Inflammatory macrophage treated with lipopolysaccharide for 4 hours (primary cell): ENCODE results near the gene ARPP19.

Experiments used
- DNase-seq: peaks from one replicate; pipeline ENCODE4 v3.0.0-alpha.2; 2020

ARPP19 gene

DNA sequence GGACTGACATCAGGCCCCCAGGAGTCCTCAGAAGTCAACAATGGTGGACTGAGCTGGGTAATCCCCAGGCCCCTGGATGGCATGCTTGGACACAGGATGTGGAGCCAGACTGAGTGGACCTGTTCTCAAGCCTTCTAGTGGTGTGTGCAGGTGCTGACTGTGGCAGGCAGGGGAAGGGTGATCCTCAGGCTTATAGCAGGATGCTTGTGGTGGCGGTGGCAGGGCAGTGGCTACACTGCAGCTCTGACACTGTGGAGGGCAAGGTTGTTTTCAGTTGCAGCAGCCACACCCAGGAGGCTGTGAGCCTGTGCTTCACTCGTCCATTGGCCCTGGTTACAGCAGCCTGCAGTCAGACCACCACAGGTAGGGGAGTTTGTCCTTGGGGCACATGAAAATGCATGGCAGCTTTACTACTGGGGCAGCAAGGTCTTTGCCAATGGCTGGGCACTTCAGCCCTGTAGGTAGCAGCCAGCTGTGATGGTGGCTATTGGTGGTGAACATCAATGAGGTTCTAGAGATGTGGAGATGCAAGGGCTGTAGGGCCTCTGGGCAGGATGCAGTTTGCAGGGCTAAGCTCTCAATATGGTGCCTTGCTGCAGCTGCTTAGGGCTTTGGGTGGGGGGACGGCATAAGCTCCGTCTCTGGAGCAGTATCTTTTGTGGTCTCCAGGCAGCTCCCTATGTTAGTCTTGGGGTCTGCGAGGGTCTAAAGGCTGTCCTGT is 22.6 kb downstream of the ARPP19 start:
- no peak for DNase-seq

DNA sequence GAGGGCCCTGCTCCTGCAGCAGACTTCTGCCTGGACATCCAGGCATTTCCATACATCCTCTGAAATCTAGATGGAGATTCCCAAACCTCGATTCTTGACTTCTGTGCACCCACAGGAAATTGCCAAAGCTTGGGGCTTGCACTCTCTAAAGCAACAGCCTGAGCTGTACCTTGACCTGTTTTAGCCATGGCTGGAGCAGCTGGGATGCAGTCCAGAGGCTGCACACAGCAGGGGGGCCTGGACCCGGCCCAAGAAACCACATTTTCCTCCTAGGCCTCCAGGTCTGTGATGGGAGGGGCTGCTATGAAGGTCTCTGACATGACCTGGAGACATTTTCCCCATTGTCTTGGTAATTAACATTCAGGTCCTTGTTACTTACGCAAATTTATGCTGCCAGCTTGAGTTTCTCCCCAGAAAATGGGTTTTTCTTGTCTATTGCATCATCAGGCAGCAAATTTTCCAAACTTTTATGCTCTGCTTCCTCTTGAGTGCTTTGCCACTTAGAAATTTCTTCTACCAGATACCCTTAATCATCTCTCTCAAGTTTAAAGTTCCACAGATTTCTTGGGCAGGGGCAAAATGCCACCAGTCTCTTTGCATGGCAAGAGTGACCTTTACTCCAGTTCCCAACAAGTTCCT is 28.3 kb downstream of the ARPP19 start:
- DNase-seq: no peak

DNA sequence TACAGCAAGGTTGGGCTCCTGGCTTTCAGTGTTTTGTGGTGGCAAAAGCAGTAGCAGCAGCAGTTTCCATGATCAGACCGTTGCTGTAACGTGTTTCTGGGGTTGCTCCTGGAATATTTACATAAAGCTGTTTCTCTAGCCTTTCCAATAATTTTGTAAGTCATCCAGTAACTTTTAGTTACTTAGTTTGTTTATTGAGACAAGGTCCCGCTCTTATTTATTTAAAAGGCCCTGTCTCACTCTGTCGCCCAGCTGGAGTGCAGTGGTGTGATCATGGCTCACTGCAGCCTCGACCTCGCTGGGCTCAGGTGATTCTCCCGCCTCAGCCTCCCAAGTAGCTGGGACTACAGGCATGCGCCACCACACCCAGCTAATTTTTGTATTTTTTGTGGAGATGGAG is 31.4 kb downstream of the ARPP19 start:
- DNase-seq: no peak

DNA sequence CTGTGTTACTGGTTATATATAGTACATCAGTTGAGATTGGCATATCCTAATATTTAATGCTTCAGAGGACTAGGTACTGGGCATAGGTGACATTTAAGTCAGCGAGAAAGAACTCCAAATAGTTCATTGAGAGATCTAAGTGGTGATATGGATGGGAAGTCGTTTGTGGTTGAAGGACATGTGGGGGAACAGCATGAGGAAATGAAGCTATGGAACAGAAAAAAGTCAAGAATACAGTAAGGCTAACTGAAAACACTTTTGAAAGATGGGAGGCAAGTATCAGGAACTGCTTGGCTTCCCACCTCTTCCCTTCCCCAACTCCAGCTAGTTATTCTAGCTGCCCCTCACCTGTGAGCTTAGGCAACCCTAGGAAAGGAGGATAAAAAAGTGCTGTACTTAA is 36.4 kb downstream of the ARPP19 start:
- DNase-seq: no peak

DNA sequence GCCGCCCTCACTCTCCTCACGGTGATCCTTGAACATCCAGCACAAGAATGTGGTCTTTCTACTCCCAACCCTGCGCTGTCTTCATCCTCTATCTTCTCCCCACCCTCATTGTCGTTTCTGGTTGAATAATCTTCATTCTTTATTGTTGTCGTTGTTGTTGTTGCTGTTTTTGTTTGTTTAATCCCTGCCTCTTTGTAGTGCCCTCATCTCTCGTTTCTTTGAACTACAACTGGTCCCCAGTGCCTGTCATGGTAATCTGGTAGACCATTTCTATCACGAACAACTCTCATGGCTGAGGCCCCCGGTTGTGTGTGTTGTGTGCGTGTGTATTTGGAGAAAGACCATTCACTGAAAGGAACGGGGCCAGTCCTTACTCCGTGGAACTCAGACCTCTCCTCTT is 38.9 kb downstream of the ARPP19 start:
- DNase-seq: no peak

DNA sequence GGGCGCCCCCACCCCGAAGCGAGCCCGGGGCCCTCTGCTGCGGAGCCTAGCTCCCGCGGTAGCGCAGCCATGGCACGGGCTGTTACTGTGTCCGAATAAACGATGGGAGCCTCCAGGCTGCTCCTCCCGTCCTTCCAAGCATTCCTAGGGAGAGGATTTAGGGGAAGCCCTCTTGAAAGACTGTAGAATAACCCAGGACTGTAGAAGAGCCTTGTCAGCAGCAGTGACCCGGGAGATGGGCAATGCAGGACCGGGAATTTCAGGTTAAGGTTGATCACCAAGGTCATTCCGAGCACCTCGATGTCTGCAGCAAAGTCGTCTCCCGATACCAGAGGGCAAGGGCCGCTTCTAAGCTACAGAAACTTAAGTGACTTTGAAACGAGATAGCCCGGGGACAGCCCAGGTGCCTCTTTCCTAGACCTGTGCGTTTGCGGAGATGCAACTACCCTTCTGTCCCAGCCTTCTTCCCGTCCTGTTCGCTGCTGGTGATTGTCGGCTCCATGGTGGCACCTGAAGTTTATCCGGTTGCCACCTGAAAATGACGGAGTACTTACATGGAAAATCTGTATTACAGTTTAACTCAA is 39.4 kb downstream of the ARPP19 start:
- no peak for DNase-seq

DNA sequence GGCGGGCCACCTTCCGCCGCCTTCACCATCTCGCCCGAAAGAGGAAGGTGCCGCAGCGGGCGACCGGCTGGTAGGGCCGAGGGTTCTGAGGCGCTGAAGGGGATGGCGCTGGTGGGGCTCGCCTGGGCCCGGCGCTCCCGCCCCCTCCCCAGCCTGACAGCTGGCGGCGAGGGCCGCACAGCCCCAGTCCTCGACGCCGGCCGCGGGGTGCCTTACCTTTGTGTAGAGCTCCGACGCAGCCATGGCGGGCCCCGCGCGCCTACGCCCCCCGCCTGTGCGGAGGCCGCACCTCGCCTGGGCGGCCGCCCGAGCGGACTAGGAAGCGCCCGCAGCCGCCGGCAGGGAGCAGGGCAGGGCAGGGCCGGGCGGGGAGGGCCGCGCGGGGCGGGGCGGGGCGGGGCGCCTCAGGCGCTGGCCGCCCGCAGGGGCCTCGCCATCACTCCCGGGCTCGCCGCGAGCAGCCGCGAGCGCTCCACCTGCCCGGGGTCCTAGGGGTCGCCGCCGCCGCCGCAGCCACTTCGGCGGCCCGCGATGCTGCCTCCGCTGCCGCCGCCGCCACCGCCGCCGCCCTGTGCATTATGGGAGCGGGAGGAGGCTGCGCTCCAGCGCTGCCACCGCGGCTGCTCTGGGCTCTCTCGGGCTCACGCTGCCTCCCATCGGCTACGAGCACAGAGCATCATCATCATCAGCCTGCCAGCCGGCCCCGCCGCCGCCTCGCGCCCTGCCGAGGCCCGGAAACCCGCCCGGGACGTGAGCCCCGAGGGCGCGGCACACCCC is 40.1 kb downstream of the ARPP19 start, which contains the start of gene MYO5A:
MYO5A (minus strand) TSS at position 317 of the 777 bp plus-strand sequence; CDS start at position 243, 74 bp downstream.
- DNase-seq: peak; percentile 81

DNA sequence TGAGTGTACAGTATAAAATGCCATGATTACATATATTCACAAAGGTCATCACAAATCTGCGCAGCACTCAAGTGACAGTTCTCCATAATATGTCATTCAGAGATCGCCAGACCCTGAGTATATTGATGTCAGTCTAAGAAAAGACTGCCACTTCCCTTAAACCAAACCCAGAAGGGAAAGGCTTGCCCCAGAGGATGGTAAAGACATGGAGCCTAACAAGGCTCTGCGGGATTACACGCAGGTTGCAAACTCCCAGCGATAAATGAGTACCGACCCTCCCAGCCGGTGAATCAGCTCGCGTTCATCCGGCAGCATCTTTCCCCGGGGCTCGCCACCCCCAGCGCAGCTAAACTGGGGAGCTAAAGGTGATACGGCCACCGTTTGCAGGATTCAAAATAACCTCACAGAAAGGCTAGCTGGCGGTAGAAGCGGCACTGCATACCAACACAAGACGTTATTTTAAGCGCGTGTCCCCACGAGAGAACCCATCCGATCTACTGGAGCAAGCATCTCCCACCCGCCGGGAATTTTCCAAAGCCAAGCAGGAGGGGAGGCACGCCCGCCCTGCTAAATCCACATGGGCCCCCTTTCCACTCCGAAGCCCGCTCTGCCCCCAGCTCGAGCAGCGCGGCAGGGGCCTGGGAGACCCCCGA is 40.8 kb downstream of the ARPP19 start:
- DNase-seq: peak; percentile 44

DNA sequence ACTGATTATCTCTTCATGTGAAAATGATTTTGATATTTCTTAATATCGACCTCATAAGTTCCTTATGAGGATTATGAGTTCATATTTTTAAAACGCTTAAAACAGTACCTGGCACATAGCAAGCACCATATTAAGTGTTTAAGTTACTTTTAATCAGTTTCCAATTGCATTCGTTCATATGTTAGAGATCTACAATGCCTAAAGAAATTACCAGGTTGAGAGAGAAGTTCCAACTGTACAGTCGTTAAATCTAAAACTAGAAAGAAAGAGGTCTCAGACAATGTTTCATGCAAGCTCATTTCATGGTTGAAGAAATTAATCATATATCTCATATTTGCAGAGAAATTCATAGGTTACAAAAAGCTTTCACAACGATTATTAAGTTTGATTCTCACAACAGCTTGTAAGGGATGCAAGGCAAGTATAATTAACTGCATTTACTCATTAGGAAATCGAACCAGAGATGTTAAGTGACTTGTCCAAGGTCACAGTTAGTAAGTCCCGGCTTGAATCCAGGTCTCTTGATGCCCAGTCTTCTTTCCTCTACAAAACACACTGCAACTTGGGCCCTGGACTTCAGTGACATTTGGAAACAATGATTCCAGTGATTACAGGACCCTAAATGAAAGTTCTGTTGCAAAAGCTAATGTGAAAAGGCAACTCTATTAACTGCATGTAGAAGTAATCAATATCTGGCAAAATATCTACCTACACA is 41.5 kb downstream of the ARPP19 start:
- no peak for DNase-seq

DNA sequence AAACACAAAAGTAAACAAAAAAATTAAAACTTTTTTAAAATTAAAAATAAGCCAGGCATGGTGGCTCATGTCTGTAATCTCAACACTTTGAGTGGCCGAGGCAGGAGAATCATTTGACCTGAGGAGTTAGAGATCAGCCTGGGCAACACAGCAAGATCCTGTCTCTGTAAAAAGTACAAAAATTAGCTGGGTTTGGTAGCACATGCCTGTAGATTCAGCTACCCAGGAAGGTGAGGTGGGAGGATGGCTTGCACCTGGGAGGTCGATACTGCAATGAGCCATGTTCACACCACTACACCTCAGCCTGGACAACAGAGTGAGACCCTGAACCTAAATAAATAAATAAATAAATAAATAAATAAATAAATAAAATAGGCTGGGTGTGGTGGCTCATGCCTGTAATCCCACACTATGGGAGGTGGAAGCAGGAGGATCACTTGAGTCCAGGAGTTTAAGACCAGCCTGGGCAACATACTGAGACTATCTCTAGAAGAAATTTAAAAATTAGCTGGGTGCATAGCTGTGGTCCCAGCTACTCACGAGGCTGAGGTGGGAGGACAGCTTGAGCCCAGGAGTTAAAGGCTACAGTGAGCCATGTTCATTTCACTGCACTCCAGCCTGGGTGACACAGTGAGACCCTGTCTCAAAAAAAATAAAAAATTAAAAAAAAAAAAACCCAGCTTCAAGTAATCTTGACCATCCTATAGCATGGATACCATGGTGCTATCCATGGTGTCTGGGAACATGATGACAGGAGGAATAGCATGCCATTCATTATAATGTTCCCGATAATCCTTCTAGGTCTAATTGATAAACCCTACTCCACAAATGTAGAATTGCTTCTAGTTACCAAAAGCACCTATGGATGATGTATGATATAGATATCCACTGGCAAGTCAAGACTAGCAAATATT is 44.4 kb downstream of the ARPP19 start:
- no peak for DNase-seq

DNA sequence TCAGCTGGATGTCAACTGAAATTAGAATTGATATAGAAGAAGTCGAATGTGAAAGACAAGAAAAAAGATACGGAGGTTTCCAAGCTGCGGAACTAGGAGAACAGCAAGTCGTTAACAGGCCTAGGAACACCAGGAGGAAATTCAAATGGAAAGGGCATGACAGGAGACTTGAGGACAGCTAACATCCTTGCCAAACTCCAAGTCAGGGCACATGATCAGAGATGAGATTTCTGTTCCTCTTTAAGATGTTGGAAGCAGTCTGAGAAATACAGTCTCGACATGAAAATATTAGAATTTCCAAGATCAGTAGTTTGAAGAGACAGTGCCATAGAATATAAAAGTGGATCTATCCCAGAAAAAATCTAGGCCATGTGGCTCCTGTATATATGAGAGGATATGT is 45.2 kb downstream of the ARPP19 start:
- DNase-seq: peak; percentile 66

DNA sequence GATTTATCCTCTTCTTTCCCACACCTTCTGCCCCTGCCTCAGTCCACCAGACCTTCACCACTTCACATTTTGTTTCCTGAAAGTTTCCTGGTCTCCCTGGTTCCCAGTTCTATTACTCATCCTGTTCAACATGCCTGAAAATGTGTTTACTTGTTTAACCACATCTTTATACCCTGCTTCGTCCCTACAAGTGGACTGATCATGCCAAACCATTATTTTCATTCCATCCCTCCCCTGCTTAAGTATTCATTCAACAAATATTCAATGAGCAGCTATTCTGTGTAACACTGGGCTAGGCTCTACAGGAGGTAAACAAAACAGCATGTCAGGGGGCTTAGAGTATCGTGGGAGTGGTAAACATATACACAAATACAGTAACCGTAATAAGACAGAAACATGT is 45.6 kb downstream of the ARPP19 start:
- no peak for DNase-seq

DNA sequence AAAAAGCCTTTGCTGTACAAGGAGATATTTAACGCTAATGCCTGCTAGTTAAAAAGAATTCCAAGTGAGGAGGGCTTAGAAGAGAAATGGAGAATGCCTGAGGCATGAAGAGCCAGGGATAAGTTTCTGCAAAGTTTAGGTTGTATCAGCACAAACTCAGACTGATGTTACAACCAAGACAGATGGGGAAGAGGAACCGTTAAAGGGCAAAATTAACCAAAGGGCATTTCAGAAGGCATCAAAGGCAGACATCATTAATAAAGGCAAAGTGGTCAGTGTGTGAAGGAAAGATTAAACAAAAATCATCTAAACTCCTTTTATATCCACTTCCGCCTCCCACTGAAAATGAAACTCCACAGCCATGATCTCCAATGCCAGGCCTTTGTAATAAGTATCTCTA is 47.1 kb downstream of the ARPP19 start:
- peak; percentile 41 for DNase-seq

DNA sequence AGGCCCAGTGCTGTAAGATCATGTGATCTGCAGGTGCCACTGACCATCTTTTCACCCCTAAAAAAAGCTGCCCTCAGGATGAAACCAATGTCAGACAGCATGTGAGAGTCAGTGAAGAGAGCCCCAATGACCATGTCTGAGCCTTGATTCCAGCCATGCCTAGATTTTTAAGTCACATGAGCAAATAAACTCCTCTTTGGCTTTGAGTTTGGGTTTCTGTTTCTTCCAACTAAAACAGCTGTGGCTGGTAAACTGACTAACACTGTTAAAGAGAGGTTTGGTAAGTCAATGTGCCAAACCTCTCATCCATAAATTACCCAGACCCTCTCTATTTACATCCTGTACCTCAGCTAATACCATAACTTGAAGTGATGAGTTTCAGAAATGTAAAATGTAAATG is 48.4 kb downstream of the ARPP19 start:
- DNase-seq: no peak

DNA sequence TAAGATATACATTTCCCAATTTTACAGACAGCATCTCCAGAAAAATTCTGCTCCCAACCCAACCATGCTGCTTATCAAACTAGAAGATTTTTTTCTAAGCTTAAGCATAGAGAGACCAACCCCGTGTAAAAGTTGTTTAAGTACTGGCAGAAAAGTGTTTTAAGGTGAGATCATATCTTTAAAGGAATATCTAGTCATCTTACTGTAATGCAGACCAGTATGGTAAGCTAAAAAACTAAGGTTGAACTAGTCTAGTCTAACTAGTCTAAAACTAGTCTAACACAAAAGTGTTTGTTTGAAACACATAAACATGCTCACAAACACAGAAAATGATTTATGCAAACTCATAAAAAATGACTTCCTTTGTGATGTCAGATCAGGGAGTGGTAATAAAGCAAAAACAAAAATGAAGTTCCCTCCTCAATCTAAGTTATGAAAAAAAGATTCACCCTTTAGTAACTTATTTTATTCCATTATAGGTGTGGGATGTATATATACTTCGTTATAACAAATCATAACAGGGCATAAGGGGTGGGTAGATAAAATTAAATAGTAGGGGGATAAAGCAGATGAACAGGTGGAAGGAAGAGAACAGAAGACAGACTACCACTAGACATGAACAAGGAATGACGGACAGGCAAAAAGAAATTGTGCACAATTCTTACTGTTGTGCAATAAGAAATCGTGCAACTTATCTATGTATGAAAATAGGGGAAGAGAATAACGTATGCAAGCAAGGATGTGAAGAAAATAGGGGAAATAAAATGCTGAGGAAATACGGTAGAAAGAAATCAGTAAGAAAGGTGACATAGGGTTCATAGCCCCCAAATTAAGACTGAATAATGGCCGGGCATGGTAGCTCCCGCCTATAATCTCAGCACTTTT is 50.1 kb downstream of the ARPP19 start:
- peak; percentile 79 for DNase-seq

DNA sequence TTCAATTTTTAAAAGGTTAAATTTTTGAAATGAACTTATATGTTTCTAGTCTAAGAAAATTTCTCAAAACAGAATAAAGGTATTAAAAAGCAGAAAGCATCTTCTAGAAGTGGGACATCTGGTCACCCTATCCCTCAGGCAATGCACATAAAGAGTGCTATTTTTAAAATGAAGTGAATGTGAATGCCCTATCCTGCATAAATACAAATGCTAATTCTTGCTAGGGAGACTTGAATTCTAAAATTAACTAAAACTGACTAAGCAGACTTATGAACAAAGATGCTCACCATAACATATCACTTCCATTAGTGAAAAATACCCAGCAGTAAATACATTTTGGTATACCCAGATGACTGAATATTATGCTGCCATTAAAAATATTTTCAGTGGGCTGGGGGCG is 51.8 kb downstream of the ARPP19 start:
- no peak for DNase-seq

DNA sequence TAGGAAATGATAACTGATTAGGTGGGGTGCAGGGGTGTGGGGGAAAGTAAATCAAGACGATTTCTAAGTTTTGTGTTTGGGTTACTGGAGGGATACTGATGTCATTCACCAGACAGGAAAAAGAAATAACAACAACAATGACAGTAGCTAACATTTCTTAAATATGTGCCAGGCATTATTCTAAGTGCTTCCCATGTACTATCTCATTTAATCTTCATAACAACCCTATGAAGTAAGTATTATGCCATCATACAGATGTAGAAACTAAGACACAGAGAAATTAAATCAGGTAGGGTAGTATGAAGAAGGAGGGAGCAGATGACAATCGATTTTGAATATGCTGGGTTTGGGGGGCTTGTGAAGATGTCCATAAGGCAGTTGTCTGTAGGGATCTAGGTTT is 53.5 kb downstream of the ARPP19 start:
- DNase-seq: no peak

DNA sequence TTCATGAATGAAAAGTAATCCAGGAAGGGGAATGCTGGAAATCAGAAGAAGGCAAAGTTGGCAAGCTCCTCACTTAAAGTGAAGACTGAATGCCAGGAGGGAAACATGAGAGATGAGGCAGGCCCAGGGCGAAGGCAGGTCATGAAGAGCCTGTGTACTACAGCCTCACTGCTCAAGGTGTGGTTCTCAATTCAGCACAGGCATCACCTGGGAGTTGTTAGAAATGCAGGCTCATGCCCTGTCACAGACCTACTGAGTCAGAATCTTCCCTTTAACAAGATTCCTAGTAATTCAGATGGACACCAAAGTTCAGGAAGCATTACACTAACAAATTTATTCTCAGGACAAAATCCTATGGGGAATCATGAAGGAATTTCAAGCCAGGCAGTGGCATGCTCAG is 54.3 kb downstream of the ARPP19 start:
- no peak for DNase-seq

DNA sequence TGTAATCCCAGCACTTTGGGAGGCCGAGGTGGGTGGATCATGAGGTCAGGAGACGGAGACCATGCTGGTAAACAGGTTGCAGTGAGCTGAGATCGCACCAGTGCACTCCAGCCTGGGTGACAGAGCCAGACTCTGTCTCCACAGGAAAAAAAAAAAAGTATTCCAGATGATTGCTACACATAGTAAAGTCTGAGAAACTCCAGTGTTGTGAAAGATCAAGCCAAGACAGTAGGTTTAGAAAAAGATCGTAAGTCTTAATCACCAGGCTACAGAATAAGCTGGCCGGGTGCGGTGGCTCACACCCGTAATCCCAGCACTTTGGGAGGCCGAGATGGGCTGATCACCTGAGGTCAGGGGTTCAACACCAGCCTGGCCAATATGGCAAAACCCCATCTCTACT is 56.0 kb downstream of the ARPP19 start:
- peak; percentile 91 for DNase-seq

DNA sequence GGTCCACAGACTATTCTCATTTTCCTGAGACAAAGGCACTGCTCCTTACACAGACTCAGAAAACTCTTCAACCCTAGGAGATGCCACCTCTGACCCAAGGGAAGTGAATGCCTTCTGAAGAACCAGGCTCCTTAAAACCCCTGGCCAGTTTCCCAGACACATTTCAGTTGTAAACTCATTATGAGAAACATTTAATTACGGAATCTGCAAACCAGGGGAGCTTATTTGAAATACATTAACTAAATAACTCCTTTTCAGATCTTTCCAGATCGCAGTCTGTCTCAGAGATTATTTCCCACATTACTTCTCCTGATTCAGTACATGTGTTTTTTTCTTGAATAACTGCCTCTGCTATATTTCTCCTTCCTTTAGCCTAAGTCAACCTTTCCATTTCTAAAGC is 57.7 kb downstream of the ARPP19 start:
- no peak for DNase-seq
